Measurements from ENCODE around the gene GSTT2.
"Not testable (repeated sequence)": the region's sequence is repeated elsewhere in the genome, so short reads cannot be mapped to it uniquely, and the experiment has no call there.

The GSTT2 gene

DNA sequence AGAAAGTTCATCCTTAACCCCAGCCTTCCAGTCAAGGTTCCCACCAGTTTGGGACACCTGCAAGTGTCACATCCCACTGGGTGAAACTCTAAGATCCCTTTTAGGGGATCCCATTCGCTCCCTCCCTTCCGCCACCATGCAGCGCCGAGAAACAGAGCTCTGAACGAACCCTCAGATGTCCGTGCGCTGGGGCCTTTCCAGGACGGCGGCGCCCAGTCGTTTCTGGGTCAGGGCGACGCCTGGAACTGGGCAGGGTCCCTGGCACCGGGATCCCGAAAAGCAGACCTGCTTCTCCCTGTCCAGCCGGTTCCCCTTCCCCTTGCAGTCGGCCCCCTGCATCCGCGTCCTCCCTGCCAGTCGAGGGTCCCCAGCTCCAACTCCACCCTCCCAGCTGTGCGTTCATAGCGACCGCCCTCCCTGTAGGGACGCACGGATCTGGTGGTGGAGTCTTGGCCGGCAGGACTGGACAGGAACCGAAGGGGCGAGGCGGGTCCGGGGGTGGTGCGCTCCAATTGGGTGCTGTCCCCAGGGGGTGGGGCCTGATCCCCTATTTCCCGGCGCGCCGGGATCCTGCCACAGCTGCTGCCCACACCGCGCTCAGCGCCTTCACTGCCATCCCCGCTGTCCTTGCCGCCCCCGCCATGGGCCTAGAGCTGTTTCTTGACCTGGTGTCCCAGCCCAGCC is at the start of gene GSTT2:
GSTT2 (plus strand) TSS at position 578 of the 684 bp plus-strand sequence.
- not testable (repeated sequence) for DNase-seq (ENCODE audit: low read depth)

- DNase-seq (ENCODE audit: low read depth), result no peak
Measured at GRCh38 chr22:23938328-23939016, 41.5 kb upstream of the GSTT2 start.

GRCh38 chr22:23939017-23939357 is 40.9 kb upstream of the GSTT2 start:
- no peak for DNase-seq (ENCODE audit: low read depth)

DNA sequence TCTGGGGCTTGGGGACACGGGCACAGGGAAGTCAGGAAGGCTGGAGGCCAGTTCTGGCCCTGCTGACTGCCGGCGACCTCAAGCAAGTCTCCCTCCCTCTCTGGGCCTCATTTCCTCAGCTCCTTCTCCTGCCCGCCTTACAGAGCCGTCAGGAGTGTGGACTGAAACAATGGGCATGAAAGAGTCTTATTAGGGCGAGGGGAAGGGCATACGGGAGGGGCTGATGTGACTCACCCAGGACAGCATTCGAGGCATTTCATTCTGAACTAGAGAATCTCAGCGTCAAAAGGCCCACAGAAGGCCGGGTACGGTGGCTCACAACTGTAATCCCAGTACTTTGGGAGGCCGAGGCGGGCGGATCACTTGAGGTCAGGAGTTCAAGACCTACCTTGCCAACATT is 39.8 kb upstream of the GSTT2 start:
- not testable (repeated sequence) for DNase-seq (ENCODE audit: low read depth)

GRCh38 chr22:23947391-23947790 is 32.5 kb upstream of the GSTT2 start:
- DNase-seq (ENCODE audit: low read depth), result not testable (repeated sequence)

DNA sequence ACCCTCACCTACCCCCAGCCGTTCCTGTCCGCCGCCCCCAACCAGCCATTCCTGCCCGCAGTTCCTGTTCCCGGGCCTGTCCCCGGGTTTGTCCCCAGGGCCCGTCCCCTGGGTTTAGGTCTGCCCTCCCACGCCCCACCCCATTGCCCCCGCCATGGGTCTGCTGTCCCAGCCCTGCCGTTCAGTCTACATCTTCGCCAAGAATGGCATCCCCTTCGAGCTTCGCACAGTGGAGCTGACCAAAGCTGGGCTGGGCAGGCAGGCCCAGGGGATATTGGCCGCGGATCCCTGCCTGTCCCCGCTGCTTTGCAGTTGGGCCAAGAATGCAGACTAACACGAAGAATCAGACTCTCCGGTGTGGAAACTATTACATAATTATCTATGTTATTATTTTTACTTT is 30.2 kb upstream of the GSTT2 start:
- DNase-seq (ENCODE audit: low read depth), result not testable (repeated sequence)

DNA sequence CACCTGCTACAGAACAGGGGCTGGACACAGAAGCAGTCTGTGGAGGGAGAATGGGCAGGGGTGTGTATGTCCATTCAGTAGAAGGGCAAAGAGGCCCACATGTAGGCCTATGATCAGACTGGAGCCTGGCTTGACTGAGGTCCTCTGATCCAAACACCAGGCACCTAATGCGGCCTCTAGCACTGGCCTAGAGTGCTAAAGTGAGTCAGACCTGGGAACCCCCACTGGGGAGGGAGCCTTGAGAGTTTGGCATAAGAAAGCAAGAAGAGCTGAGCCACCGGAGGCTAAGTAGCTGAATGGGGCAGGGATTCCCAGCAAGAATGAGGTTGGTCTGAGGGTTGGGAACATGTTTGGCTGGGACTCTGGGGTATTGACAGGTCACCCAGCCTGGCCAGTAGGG is 28.6 kb upstream of the GSTT2 start:
- DNase-seq (ENCODE audit: low read depth), result not testable (repeated sequence)

GRCh38 chr22:23952794-23953405 is 27.0 kb upstream of the GSTT2 start:
- not testable (repeated sequence) for DNase-seq (ENCODE audit: low read depth)

GRCh38 chr22:23953485-23953884 is 26.4 kb upstream of the GSTT2 start:
- not testable (repeated sequence) for DNase-seq (ENCODE audit: low read depth)

GRCh38 chr22:23954193-23954990 is 25.5 kb upstream of the GSTT2 start:
- not testable (repeated sequence) for DNase-seq (ENCODE audit: low read depth)

- not testable (repeated sequence) for DNase-seq (ENCODE audit: low read depth)
Measured at GRCh38 chr22:23954991-23955305, 25.0 kb upstream of the GSTT2 start.

DNA sequence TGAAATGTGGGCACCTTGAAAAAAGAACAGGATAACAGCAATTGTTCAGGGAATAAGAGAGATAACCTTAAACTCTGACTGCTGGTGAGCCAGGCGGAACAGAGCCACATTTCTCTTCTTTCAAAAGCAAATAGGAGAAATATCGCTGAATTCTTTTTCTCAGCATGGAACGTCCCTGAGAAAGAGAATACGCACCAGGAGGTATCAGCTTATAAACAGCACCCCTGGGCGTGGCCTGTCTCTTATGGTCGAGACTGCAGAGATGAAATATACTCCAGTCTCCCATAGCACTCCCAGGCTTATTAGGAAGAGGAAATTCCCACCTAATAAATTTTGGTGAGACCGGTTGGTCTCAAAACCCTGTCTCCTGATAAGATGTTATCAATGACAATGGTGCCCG is 24.0 kb upstream of the GSTT2 start:
- not testable (repeated sequence) for DNase-seq (ENCODE audit: low read depth)

DNA sequence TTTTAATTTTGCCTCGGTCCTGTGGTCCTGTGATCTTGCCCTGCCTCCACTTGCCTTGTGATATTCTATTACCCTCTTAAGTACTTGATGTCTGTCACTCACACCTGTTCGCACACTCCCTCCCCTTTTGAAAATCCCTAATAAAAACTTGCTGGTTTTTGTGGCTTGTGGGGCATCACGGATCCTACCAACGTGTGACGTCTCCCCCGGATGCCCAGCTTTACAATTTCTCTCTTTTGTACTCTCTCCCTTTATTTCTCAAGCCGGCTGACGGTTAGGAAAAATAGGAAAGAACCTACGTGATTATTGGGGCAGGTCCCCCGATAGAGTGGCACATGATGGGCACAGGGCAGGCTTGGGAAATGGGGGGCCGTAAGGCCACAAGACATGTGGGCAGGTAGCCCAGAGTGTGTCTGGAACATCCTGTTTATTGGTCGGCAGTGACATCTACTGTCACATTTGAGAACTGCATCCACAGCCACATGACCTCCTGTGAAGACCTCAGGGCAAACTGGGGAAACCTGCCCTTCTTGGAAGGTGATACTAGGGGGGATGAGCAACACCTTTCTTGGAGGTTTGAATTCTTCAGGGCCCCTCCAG is 23.5 kb upstream of the GSTT2 start:
- peak; percentile 74 for DNase-seq (ENCODE audit: low read depth)

DNA sequence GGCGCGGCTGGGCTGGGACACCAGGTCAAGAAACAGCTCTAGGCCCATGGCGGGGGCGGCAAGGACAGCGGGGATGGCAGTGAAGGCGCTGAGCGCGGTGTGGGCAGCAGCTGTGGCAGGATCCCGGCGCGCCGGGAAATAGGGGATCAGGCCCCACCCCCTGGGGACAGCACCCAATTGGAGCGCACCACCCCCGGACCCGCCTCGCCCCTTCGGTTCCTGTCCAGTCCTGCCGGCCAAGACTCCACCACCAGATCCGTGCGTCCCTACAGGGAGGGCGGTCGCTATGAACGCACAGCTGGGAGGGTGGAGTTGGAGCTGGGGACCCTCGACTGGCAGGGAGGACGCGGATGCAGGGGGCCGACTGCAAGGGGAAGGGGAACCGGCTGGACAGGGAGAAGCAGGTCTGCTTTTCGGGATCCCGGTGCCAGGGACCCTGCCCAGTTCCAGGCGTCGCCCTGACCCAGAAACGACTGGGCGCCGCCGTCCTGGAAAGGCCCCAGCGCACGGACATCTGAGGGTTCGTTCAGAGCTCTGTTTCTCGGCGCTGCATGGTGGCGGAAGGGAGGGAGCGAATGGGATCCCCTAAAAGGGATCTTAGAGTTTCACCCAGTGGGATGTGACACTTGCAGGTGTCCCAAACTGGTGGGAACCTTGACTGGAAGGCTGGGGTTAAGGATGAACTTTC is 18.7 kb upstream of the GSTT2 start, which contains the start of gene GSTT2B:
GSTT2B (minus strand) TSS at position 112 of the 688 bp plus-strand sequence; CDS start at position 48, 64 bp downstream.
- not testable (repeated sequence) for DNase-seq (ENCODE audit: low read depth)

GRCh38 chr22:23966094-23966493 is 13.8 kb upstream of the GSTT2 start:
- DNase-seq (ENCODE audit: low read depth), result not testable (repeated sequence)

- DNase-seq (ENCODE audit: low read depth), result not testable (repeated sequence)
Measured at GRCh38 chr22:23966568-23966967, 13.4 kb upstream of the GSTT2 start, which contains the start of gene DDTL. DDTL (plus strand) TSS chr22:23966888; CDS start chr22:23966915, 27 bp downstream.

DNA sequence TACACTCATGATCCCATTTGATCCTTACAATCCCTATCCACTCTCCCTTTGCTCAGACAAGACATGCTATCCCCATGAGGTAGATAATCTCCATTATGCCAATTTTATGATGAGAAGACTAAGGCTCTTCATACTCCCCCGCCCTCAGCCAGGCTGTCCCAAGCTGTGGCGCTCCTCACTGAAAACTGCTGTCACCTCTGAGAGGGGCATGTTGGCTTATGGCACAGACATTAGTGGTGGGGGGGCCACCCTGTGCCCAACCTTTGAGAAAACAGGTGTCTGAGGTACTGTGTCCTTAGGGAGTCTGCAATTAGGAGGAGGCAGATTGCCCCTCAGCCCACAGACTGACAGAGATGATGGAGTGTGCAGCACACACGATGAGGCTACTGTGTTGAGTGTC is 10.9 kb upstream of the GSTT2 start:
- DNase-seq (ENCODE audit: low read depth), result no peak

GRCh38 chr22:23970201-23970641 is 9.7 kb upstream of the GSTT2 start:
- DNase-seq (ENCODE audit: low read depth), result no peak

DNA sequence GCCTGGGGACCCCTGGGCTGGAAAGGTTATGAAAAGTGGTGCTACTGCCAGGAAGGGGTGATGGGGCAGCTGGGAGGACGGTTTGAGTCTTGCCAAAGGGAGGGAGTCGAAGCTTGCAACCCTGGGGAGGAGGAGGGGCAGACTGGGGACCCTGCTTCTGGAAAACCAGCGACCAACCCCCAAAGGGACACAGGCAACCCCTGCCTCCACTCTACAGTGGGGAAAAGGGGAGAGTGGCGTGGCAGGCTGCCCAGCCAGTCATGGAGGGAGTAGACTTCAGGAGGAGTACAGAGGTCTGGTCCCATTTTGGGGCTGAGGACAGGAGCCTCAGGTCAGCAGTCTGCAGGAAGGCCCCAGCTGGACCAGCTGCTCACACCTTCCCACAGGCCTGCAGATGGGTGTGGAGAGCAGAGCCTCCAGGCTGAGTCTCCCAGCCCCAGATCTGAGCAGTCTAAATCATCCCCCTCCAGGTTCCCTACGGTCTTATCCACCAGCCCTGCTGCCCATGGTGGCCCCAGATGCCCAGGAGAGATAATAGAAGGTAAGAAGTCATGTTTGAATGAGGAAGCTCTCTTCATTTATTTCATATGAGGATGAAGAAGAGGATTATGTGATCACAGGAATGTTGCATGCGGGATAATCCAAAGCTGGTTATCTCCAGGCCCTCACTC is 9.0 kb upstream of the GSTT2 start:
- DNase-seq (ENCODE audit: low read depth), result no peak

DNA sequence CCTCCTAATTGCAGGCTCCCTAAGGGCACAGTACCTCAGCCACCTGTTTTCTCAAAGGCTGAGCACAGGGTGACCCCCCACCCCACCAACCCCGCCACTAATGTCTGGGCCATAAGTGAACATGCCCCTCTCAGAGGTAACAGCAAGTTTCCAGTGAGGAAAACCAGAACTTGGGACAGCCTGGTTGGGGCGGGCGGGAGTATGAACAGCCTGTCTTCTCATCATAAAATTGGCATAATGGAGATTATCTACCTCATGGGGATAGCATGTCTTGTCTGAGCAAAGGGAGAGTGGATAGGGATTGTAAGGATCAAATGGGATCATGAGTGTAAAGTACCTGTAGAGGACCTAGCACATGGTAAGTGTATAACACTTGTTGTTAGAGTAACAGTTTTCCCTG is 8.0 kb upstream of the GSTT2 start:
- not testable (repeated sequence) for DNase-seq (ENCODE audit: low read depth)

DNA sequence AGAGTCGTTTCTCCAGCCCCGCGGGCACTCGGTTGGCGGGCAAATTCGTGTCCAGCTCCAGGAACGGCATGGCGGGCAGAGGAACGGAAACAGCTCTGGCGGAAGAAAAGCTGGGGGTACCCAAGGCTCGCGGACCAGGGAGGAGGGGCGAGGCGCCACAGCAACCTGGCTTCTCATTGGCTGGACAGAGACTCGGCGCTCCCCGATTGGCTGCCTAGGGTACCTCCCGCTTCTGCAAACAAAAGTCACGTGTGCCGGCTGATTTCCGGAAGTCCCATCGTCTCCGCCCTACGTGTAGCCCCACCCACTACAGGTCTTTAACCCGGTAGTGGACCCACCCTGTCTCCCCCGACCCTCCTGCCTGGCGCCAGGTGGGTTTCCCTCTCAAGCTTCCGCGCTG is 5.6 kb upstream of the GSTT2 start, which contains the start of gene DDT:
DDT (minus strand) TSS at position 97 of the 400 bp plus-strand sequence; CDS start at position 70, 27 bp downstream.
- not testable (repeated sequence) for DNase-seq (ENCODE audit: low read depth)
